ENCODE results near the gene ETS2.

The ETS2 gene

DNA sequence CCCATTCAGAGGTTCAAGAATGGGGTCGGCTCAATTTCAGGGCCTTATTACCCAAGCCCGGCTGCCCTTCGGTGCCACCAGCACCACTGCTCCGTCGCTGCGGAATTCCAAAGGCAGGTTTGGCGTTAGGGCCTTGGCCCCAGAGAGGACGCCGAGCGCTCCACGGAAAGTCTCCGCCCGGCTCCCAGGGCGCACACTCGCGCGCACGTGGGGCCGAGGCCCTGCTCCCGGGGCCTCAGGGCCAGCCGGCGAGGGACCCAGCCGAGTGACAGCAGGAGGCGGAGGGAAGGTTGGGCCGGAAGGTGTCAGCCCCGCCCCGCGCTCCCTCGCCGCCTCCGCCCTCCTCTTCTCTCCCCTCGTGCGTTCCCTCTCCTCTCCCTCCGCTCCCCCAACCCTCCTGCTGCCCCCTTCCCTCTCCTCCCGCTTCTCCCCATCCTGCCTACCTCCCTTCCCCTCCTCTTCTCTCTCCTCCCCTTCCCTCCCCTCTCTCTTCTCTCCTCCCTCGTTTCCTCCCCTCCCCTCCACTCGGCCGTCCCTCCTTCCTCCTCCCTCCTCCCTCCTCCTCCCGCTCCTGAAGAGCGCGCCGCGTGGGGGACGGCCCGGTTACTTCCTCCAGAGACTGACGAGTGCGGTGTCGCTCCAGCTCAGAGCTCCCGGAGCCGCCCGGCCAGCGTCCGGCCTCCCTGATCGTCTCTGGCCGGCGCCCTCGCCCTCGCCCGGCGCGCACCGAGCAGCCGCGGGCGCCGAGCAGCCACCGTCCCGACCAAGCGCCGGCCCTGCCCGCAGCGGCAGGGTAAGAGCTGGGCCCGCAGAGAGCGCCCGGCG lies at the start of gene ETS2:
Gene ETS2, plus strand, starts transcription at position 602 of the 825 bp plus-strand sequence. CDS start 4,106 bp downstream, outside the sequence.
- TF ChIP-seq, protein P1, sequence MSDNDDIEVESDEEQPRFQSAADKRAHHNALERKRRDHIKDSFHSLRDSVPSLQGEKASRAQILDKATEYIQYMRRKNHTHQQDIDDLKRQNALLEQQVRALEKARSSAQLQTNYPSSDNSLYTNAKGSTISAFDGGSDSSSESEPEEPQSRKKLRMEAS (IDR thresholded peaks at IDR 0.05): peak; percentile 98
- TF ChIP-seq NFIC (IDR thresholded peaks at IDR 0.05) (no peak), TEAD4 (IDR thresholded peaks at IDR 0.05) (no peak), EGR1 (IDR thresholded peaks at IDR 0.05) (peak; percentile 25; the same call in 1 of the 2 replicates), EP300 (IDR thresholded peaks at IDR 0.05; ENCODE audit: borderline replicate concordance) (0 out of 2 replicates have a peak, but pooled peaks have one; percentile 5), CREB1 (IDR thresholded peaks at IDR 0.05; ENCODE audit: low read depth) (no peak), RAD21 (IDR thresholded peaks at IDR 0.05; ENCODE audit: low read depth) (no peak), FOXM1 (IDR thresholded peaks at IDR 0.05; ENCODE audit: borderline replicate concordance, low read depth) (no peak), CEBPB (IDR thresholded peaks at IDR 0.05) (no peak), TAF1 (IDR thresholded peaks at IDR 0.05; ENCODE audit: low read depth) (peak; percentile 75; the same call in 1 of the 2 replicates), TCF12 (IDR thresholded peaks at IDR 0.05; ENCODE audit: low read depth) (no peak), YY1 (IDR thresholded peaks at IDR 0.05; ENCODE audit: low read depth) (no peak), ZBTB7A (IDR thresholded peaks at IDR 0.05; ENCODE audit: low read depth) (no peak)
- TF ChIP-seq, protein P2, sequence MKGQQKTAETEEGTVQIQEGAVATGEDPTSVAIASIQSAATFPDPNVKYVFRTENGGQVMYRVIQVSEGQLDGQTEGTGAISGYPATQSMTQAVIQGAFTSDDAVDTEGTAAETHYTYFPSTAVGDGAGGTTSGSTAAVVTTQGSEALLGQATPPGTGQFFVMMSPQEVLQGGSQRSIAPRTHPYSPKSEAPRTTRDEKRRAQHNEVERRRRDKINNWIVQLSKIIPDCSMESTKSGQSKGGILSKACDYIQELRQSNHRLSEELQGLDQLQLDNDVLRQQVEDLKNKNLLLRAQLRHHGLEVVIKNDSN (IDR thresholded peaks at IDR 0.05): peak; percentile 52; the same call in 1 of the 2 replicates
- TF ChIP-seq, protein P3, sequence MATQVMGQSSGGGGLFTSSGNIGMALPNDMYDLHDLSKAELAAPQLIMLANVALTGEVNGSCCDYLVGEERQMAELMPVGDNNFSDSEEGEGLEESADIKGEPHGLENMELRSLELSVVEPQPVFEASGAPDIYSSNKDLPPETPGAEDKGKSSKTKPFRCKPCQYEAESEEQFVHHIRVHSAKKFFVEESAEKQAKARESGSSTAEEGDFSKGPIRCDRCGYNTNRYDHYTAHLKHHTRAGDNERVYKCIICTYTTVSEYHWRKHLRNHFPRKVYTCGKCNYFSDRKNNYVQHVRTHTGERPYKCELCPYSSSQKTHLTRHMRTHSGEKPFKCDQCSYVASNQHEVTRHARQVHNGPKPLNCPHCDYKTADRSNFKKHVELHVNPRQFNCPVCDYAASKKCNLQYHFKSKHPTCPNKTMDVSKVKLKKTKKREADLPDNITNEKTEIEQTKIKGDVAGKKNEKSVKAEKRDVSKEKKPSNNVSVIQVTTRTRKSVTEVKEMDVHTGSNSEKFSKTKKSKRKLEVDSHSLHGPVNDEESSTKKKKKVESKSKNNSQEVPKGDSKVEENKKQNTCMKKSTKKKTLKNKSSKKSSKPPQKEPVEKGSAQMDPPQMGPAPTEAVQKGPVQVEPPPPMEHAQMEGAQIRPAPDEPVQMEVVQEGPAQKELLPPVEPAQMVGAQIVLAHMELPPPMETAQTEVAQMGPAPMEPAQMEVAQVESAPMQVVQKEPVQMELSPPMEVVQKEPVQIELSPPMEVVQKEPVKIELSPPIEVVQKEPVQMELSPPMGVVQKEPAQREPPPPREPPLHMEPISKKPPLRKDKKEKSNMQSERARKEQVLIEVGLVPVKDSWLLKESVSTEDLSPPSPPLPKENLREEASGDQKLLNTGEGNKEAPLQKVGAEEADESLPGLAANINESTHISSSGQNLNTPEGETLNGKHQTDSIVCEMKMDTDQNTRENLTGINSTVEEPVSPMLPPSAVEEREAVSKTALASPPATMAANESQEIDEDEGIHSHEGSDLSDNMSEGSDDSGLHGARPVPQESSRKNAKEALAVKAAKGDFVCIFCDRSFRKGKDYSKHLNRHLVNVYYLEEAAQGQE (IDR thresholded peaks at IDR 0.05; ENCODE audit: low read depth): no peak

DNA sequence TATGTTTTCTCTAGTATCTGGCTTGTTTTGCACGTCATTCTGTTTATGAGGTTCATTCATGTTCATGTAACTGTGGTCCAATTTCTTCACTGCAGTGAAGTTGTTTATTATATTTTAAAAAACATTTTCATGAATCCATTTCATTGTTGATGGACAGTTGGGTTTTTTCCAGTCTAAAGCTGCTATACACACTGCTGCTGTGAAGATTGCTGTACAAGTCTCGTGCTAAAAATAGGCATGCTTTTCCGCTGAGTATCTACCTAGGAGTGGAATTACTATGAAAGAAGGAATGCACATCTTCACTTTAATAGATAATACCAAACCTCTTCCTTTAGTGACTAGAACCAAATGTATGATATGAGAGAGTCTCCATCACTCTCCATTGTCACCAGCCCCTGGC lies 49.0 kb upstream of the ETS2 start:
- TF ChIP-seq, protein P1 (IDR thresholded peaks at IDR 0.05): no peak
- TF ChIP-seq FOXM1 (IDR thresholded peaks at IDR 0.05; ENCODE audit: borderline replicate concordance, low read depth) (no peak), NFIC (IDR thresholded peaks at IDR 0.05) (no peak), TCF12 (IDR thresholded peaks at IDR 0.05; ENCODE audit: low read depth) (no peak), CEBPB (IDR thresholded peaks at IDR 0.05) (no peak), ZBTB7A (IDR thresholded peaks at IDR 0.05; ENCODE audit: low read depth) (no peak), RAD21 (IDR thresholded peaks at IDR 0.05; ENCODE audit: low read depth) (no peak), TEAD4 (IDR thresholded peaks at IDR 0.05) (no peak), EP300 (IDR thresholded peaks at IDR 0.05; ENCODE audit: borderline replicate concordance) (no peak), EGR1 (IDR thresholded peaks at IDR 0.05) (no peak)
- TF ChIP-seq, protein P3 (IDR thresholded peaks at IDR 0.05; ENCODE audit: low read depth): no peak

DNA sequence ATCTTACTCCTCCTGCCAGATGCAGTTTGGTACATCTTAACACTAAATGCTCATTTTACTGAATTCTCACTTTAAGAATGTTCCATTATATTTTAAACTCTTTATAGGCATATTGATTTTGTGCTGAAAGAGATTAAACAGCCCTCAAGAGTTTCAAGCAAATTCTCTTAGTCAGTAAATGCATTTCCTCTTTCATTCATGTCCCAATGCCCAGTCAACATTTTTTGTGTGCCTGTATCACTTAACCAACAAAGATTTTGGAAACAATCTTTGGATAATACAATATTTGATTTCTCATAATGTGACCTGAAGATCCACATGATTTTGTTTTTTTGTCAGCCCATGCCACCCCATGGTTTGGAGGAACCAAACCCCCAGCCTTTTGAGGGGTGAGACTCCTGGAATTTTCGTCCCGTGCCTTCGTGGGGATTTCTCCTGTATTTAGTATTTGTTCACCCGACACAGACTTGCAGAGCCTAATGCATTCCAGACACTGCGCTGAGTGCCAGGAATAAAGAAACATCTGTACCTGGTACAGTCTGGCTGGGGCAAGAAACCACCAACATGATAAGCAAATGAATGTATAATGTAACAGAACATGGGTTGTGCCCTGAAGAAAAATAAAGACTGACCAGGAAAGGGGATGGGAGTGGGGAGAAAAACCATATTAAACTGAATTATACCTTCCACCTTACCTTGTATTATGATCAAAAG lies 47.1 kb upstream of the ETS2 start:
- no peak for TF ChIP-seq EP300 (IDR thresholded peaks at IDR 0.05; ENCODE audit: borderline replicate concordance)
- TF ChIP-seq CEBPB (IDR thresholded peaks at IDR 0.05): no peak
- no peak for TF ChIP-seq EGR1 (IDR thresholded peaks at IDR 0.05)
- no peak for TF ChIP-seq RAD21 (IDR thresholded peaks at IDR 0.05; ENCODE audit: low read depth)
- no peak for TF ChIP-seq TEAD4 (IDR thresholded peaks at IDR 0.05)
- no peak for TF ChIP-seq ZBTB7A (IDR thresholded peaks at IDR 0.05; ENCODE audit: low read depth)
- no peak for TF ChIP-seq TAF1 (IDR thresholded peaks at IDR 0.05; ENCODE audit: low read depth)
- TF ChIP-seq, protein P1 (IDR thresholded peaks at IDR 0.05): no peak
- TF ChIP-seq NFIC (IDR thresholded peaks at IDR 0.05): no peak
- no peak for TF ChIP-seq FOXM1 (IDR thresholded peaks at IDR 0.05; ENCODE audit: borderline replicate concordance, low read depth)
- TF ChIP-seq, protein P2 (IDR thresholded peaks at IDR 0.05): no peak
- TF ChIP-seq CREB1 (IDR thresholded peaks at IDR 0.05; ENCODE audit: low read depth): no peak
- no peak for TF ChIP-seq YY1 (IDR thresholded peaks at IDR 0.05; ENCODE audit: low read depth)
- no peak for TF ChIP-seq TCF12 (IDR thresholded peaks at IDR 0.05; ENCODE audit: low read depth)
- TF ChIP-seq, protein P3 (IDR thresholded peaks at IDR 0.05; ENCODE audit: low read depth): no peak

Data from Ishikawa (cell line).